Measurements from ENCODE around the gene ACP6.
"Not testable (repeated sequence)": the region's sequence is repeated elsewhere in the genome, so short reads cannot be mapped to it uniquely, and the experiment has no call there.

Gene ACP6

DNA sequence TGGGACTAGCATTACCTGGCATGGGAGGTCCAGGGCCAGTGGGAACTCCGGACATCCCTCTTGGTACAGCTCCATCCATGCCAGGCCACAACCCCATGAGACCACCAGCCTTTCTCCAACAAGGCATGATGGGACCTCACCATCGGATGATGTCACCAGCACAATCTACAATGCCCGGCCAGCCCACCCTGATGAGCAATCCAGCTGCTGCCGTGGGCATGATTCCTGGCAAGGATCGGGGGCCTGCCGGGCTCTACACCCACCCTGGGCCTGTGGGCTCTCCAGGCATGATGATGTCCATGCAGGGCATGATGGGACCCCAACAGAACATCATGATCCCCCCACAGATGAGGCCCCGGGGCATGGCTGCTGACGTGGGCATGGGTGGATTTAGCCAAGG is 45.8 kb downstream of the ACP6 start:
- TF ChIP-seq, protein P1, sequence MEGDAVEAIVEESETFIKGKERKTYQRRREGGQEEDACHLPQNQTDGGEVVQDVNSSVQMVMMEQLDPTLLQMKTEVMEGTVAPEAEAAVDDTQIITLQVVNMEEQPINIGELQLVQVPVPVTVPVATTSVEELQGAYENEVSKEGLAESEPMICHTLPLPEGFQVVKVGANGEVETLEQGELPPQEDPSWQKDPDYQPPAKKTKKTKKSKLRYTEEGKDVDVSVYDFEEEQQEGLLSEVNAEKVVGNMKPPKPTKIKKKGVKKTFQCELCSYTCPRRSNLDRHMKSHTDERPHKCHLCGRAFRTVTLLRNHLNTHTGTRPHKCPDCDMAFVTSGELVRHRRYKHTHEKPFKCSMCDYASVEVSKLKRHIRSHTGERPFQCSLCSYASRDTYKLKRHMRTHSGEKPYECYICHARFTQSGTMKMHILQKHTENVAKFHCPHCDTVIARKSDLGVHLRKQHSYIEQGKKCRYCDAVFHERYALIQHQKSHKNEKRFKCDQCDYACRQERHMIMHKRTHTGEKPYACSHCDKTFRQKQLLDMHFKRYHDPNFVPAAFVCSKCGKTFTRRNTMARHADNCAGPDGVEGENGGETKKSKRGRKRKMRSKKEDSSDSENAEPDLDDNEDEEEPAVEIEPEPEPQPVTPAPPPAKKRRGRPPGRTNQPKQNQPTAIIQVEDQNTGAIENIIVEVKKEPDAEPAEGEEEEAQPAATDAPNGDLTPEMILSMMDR (IDR thresholded peaks at IDR 0.05; ENCODE audit: low read depth, low read length, missing control alignments): no peak
- no peak for DNase-seq (ENCODE audit: extremely low read depth, low read depth)
- no peak overlapping the region for H3K4me3 ChIP-seq (replicated peaks; ENCODE audit: low read depth, low read length)

DNA sequence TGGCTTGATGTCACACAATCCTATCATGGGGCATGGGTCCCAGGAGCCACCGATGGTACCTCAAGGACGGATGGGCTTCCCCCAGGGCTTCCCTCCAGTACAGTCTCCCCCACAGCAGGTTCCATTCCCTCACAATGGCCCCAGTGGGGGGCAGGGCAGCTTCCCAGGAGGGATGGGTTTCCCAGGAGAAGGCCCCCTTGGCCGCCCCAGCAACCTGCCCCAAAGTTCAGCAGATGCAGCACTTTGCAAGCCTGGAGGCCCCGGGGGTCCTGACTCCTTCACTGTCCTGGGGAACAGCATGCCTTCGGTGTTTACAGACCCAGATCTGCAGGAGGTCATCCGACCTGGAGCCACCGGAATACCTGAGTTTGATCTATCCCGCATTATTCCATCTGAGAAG is 46.3 kb downstream of the ACP6 start:
- no peak overlapping the region for H3K4me3 ChIP-seq (replicated peaks; ENCODE audit: low read depth, low read length)
- TF ChIP-seq, protein P1 (IDR thresholded peaks at IDR 0.05; ENCODE audit: low read depth, low read length, missing control alignments): no peak
- no peak for DNase-seq (ENCODE audit: extremely low read depth, low read depth)

DNA sequence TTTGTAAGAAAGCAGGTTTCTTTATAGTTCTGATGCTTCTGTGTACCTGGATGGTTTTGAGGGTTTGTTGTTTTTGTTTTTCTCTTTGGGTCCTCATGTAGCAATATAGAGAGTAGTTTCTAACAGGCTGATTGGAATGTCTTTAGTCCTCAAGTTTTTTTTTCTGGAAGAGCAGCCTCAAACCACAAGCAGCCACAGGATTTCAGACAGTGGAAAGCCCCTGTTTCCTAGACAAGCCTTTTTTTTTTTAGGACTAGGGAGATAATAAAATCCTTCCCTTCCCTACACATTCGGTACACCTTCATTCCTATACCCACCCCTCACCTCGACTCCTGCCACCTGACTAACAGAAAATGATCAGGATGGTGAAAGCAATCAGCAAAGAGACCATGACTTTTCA is 47.6 kb downstream of the ACP6 start:
- DNase-seq (ENCODE audit: extremely low read depth, low read depth): no peak
- TF ChIP-seq, protein P1 (IDR thresholded peaks at IDR 0.05; ENCODE audit: low read depth, low read length, missing control alignments): no peak
- H3K4me3 ChIP-seq (replicated peaks; ENCODE audit: low read depth, low read length): no peak overlapping the region

DNA sequence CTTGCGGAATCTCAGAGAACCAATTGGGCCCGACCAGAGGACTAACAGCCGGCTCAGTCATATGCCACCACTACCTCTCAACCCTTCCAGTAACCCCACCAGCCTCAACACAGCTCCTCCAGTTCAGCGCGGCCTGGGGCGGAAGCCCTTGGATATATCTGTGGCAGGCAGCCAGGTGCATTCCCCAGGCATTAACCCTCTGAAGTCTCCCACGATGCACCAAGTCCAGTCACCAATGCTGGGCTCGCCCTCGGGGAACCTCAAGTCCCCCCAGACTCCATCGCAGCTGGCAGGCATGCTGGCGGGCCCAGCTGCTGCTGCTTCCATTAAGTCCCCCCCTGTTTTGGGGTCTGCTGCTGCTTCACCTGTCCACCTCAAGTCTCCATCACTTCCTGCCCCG is 49.8 kb downstream of the ACP6 start:
- TF ChIP-seq, protein P1 (IDR thresholded peaks at IDR 0.05; ENCODE audit: low read depth, low read length, missing control alignments): no peak
- DNase-seq (ENCODE audit: extremely low read depth, low read depth): no peak
- H3K4me3 ChIP-seq (replicated peaks; ENCODE audit: low read depth, low read length): no peak overlapping the region

DNA sequence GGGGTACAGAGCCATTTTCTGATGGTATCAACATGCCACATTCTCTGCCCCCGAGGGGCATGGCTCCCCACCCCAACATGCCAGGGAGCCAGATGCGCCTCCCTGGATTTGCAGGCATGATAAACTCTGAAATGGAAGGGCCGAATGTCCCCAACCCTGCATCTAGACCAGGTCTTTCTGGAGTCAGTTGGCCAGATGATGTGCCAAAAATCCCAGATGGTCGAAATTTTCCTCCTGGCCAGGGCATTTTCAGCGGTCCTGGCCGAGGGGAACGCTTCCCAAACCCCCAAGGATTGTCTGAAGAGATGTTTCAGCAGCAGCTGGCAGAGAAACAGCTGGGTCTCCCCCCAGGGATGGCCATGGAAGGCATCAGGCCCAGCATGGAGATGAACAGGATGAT is 50.6 kb downstream of the ACP6 start:
- H3K4me3 ChIP-seq (replicated peaks; ENCODE audit: low read depth, low read length): no peak overlapping the region
- TF ChIP-seq, protein P1 (IDR thresholded peaks at IDR 0.05; ENCODE audit: low read depth, low read length, missing control alignments): no peak
- no peak for DNase-seq (ENCODE audit: extremely low read depth, low read depth)

DNA sequence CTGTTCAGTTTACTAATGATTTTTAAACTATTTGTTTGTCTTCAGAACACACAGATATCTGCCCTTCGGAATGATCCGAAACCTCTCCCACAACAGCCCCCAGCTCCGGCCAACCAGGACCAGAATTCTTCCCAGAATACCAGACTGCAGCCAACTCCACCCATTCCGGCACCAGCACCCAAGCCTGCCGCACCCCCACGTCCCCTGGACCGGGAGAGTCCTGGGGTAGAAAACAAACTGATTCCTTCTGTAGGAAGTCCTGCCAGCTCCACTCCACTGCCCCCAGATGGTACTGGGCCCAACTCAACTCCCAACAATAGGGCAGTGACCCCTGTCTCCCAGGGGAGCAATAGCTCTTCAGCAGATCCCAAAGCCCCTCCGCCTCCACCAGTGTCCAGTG is 51.6 kb downstream of the ACP6 start:
- no peak for DNase-seq (ENCODE audit: extremely low read depth, low read depth)
- TF ChIP-seq, protein P1 (IDR thresholded peaks at IDR 0.05; ENCODE audit: low read depth, low read length, missing control alignments): no peak
- H3K4me3 ChIP-seq (replicated peaks; ENCODE audit: low read depth, low read length): no peak overlapping the region

DNA sequence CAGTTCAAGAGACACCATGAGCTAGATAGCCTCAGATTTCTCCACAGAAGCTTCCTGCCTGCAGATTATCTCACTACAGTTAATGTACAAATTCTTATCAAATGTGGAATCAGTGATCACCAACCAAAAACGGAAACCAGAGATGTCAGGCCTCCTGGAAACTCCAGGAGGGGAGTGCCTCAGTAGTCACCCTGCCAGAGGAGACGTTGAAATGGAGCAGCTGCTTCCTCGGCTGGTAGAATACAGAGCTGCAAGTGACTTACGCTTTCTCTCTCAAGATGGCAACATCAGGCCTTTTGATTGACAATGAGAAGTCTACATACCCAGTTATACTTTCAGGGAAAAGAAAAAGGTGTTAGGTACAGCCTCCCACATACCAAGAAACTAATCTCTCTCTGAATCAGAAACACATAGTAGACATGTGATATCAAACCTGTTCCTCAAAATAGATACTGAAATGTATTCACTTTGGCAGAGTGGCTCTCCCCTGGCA is 52.2 kb downstream of the ACP6 start:
- TF ChIP-seq, protein P1 (IDR thresholded peaks at IDR 0.05; ENCODE audit: low read depth, low read length, missing control alignments): no peak
- H3K4me3 ChIP-seq (replicated peaks; ENCODE audit: low read depth, low read length): no peak overlapping the region
- DNase-seq (ENCODE audit: extremely low read depth, low read depth): no peak

DNA sequence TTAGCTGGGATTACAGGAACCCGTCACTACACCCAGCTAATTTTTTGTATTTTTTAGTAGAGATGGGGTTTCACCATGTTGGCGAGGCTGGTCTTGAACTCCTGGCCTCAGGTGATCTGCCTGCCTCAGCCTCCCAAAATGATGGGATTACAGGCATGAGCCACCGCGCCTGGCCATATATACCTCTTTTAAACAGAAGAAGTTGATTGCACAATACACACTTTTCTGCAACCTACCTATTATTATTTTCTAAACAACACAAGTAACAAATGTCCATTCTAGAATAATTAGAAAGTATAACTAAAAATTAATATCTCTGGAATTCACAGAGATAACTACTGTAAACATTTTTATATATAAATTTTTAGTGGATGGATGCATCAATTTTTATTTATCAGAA is 55.4 kb downstream of the ACP6 start:
- not testable (repeated sequence) for H3K4me3 ChIP-seq (replicated peaks; ENCODE audit: low read depth, low read length); DNase-seq (ENCODE audit: extremely low read depth, low read depth)

Data from HFF-Myc (cell line).